Esophagus squamous epithelium (tissue), 5 donors: ENCODE data around the gene TRAF7. TPM values are rescaled to one million over a fixed set of nuclear protein-coding genes. Genes with fewer than 3 reads are reported as not detected.
"Not testable (repeated sequence)": the region's sequence is repeated elsewhere in the genome, so short reads cannot be mapped to it uniquely, and the experiment has no call there.

ENCODE experiments used
- DNase-seq: peaks from one replicate; lab custom pipeline; 2025; lab: John Stamatoyannopoulos, UW
- H3K27ac ChIP-seq, 4 donors: fragments of 200-600 bp; sonication (generic); one replicate each; pipeline ENCODE4 v1.5.1; 2016 to 2019; ENCODE audit warnings: mild to moderate bottlenecking in 1 of 4
- H3K27me3 ChIP-seq, 4 donors: fragments of 200-600 bp; sonication (generic); 1 replicate in 3 of 4; 2 replicates in 1 of 4; pipeline versions ENCODE4 v1.5.1 to v1.6.0; 2017 to 2021; ENCODE audit warnings: antibody characterized with exemption in 1 of 4
- H3K36me3 ChIP-seq, 3 donors: fragments of 200-600 bp; sonication (generic); one replicate each; pipeline ENCODE4 v1.5.1; 2016 to 2019
- H3K4me1 ChIP-seq, 3 donors: fragments of 200-600 bp; sonication (generic); one replicate each; pipeline ENCODE4 v1.5.1; 2017 to 2019
- H3K4me3 ChIP-seq, 4 donors: fragments of 200-600 bp; sonication (generic); 1 replicate in 3 of 4; 2 replicates in 1 of 4; pipeline ENCODE4 v1.5.1; 2016 to 2019; ENCODE audit warnings: mild to moderate bottlenecking in 2 of 4, moderate library complexity in 1 of 4
- H3K9me3 ChIP-seq, 3 donors: fragments of 200-600 bp; sonication (generic); one replicate each; pipeline ENCODE4 v1.5.1; 2016 to 2019
- POLR2A ChIP-seq, 4 donors: fragments of 450-650 bp; IDR thresholded peaks; one replicate each; pipeline ENCODE4 v1.6.1; 2017; ENCODE audit warnings: antibody characterized with exemption in 4 of 4, mild to moderate bottlenecking in 4 of 4, moderate library complexity in 3 of 4
- WGBS, 2 donors: methylation state at CpG; one replicate each; pipeline ENCODE4 v1.1.5; 2018; 5-methylcytosine and 5-hydroxymethylcytosine counted together
- intact Hi-C: fragments of 100-400 bp; cut with DNase I; formaldehyde crosslinking; loops from one replicate; pipeline ENCODE4 v1.15.0; 2022
- total RNA-seq, 4 donors: library from RNA; depleted of rRNA; stranded (reverse); fragments of >200 nt; gene quantifications; one replicate each; pipeline ENCODE4 v1.1.0, GENCODE V29; 2016
- TF ChIP-seq, protein P1 (sequence below), 6 experiments: fragments of 450-650 bp in 4 of 6; fragments of 200-600 bp in 2 of 6; sonication (generic) in 2 of 6; IDR thresholded peaks; one replicate each; pipeline ENCODE4 v1.5.1; 2016 to 2019; ENCODE audit warnings: antibody characterized with exemption in 6 of 6, mild to moderate bottlenecking in 4 of 6, moderate library complexity in 4 of 6
- donor health status: DM: yes; HTN: yes; CAD: no.

Gene TRAF7
- total RNA-seq, 4 donors from 2014 or later, result 46.9 to 79.6 (median 73.2) TPM

DNA sequence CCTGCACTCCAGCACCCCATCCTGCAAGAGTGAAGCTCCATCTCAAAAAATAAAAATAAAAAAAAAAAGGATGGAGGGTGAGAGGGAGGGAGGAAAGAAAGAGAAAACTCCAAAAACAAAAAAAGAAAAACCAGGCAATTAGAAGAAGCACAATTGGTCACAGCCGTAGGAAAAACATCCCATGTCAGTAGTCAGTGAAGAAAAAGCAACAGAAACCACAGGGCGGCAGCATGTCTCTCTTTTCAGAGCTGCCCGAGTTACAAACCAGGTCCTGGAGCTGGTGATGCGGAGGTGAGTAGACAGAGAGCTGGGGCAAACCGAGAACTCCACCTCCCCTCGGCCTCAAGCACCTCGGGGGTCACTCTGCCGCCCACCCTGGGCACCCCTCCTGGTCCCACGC, 34.3 kb upstream of the TRAF7 start:
- DNase-seq, H3K27me3 ChIP-seq, H3K36me3 ChIP-seq, intact Hi-C loops, H3K9me3 ChIP-seq, H3K4me3 ChIP-seq: not testable (repeated sequence)
- TF ChIP-seq, protein P1, sequence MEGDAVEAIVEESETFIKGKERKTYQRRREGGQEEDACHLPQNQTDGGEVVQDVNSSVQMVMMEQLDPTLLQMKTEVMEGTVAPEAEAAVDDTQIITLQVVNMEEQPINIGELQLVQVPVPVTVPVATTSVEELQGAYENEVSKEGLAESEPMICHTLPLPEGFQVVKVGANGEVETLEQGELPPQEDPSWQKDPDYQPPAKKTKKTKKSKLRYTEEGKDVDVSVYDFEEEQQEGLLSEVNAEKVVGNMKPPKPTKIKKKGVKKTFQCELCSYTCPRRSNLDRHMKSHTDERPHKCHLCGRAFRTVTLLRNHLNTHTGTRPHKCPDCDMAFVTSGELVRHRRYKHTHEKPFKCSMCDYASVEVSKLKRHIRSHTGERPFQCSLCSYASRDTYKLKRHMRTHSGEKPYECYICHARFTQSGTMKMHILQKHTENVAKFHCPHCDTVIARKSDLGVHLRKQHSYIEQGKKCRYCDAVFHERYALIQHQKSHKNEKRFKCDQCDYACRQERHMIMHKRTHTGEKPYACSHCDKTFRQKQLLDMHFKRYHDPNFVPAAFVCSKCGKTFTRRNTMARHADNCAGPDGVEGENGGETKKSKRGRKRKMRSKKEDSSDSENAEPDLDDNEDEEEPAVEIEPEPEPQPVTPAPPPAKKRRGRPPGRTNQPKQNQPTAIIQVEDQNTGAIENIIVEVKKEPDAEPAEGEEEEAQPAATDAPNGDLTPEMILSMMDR (IDR thresholded peaks at IDR 0.05), result peak in 5 of 6 experiments; percentile 4 to 42 (median 28)
- H3K4me1 ChIP-seq, result peaks cover 33 to 78% (median 56%) of the 10 kb centered on the region in 3 donors
- H3K27ac ChIP-seq, result peak overlapping the region; percentile 61 to 94 (median 90)
- 17 to 26% methylated on average over 5 to 7 of the region's 9 CpGs for WGBS, 2 donors

DNA sequence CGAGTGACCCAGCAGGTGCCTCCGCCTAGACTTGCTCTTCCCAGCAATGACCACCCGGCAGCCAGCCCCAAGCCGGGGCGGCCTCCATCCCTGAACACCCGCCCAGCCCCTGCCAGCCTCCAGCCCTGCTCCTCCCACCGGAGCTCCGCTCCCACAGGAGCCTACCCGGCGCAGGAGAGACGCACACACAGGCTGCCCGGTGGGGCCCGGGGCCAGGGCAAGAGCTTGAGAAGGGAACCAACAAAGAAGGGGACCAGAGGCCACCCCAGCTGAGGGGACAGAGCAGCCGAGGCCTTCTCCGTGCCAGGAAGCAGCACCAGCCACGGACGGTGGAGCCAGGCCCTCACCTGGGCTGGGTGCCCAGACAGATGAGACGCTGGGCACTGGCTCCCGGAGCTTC, 33.7 kb upstream of the TRAF7 start:
- peaks cover 38 to 78% (median 61%) of the 10 kb centered on the region in 3 donors for H3K4me1 ChIP-seq
- peak overlapping the region in 1 of 4 donors; percentile 42 for H3K4me3 ChIP-seq
- no peaks in the 10 kb centered on the region for H3K9me3 ChIP-seq
- H3K27me3 ChIP-seq, result no peaks in the 10 kb centered on the region
- intact Hi-C loops, result no loop called here
- no peak for TF ChIP-seq POLR2A (IDR thresholded peaks at IDR 0.05)
- TF ChIP-seq, protein P1 (IDR thresholded peaks at IDR 0.05), result no peak
- WGBS, 2 donors, result no CpG with 5 or more reads among the region's 19 CpGs
- peak overlapping the region; percentile 61 to 94 (median 90) for H3K27ac ChIP-seq
- H3K36me3 ChIP-seq, result peaks cover 0 to 6% (median 0%) of the 10 kb centered on the region in 3 donors
- DNase-seq, result no peak

DNA sequence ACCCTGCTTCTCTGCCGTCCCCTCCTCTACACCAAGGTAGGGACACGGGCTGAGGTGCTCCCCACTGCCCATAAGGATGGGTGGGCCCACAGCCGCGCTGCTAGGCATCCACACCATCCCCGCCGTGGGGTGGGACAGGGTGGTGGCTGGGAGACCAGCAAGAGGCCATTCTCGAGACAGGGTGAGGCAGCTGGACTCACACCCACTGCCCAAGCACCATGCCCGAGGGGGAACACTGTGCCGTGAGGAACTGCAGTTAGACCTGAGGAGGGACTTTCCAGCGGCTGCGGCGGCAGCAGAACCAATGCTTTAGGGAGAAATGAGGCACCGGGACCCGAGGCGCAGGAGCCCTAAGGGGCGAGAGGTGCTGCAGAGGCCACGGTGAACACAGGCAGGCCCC, 33.2 kb upstream of the TRAF7 start:
- TF ChIP-seq, protein P1 (IDR thresholded peaks at IDR 0.05), result no peak
- no peak for TF ChIP-seq POLR2A (IDR thresholded peaks at IDR 0.05)
- Histone ChIP-seq H3K9me3 (no peaks in the 10 kb centered on the region), H3K27me3 (no peaks in the 10 kb centered on the region), H3K36me3 (peaks cover 0 to under 1% (median 0%) of the 10 kb centered on the region in 3 donors), H3K4me1 (peaks cover 43 to 78% (median 62%) of the 10 kb centered on the region in 3 donors), H3K4me3 (no peak overlapping the region), H3K27ac (peak overlapping the region; percentile 42 to 94 (median 90))
- 55 to 62% methylated on average over 4 to 9 of the region's 17 CpGs for WGBS, 2 donors
- no peak for DNase-seq
- intact Hi-C loops, result no loop called here

DNA sequence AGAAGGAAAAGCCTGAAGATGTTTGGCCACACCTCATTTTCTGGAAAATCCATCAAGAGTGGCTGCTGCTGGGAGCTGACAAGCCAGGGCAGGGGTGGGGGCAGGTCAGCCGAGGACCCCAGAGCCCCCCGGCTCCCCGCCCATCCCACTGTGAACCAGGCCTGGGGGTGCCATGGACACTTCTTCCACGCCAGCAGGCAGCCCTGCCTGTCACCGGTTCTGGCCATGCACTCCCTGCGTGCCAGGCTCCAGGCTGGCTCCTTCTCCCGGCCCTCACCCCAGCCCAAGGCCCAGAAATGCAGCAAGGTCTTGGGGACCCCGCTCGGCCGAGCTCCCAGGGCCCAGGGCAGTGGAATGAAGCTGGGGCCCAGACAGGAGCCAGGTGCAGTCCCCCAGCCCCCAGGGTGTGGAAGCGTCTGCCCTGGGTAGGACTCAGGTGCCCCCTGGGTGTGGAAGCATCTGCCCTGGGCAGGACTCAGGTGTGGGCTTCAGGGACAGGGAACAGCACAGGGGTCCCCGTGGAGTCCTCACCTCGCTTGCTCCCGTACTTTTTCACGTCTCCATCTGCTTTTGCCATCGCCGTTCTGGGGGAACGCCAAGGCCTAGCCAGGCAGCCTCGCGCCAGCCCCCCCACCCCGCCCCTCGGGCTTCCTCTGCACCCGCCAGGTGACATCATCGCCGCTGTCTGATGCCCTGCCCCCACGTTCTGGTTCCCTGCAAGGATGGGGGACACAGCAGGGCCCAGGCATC, 32.5 kb upstream of the TRAF7 start:
- 60% methylated on average over 1 of the region's 26 CpGs; no CpG with 5 or more reads in 1 of the 2 donors for WGBS, 2 donors
- H3K9me3 ChIP-seq, H3K4me3 ChIP-seq, intact Hi-C loops, DNase-seq, H3K36me3 ChIP-seq, H3K27me3 ChIP-seq: not testable (repeated sequence)
- peaks cover 43 to 80% (median 64%) of the 10 kb centered on the region in 3 donors for H3K4me1 ChIP-seq
- peak overlapping the region; percentile 42 to 94 (median 94) for H3K27ac ChIP-seq

DNA sequence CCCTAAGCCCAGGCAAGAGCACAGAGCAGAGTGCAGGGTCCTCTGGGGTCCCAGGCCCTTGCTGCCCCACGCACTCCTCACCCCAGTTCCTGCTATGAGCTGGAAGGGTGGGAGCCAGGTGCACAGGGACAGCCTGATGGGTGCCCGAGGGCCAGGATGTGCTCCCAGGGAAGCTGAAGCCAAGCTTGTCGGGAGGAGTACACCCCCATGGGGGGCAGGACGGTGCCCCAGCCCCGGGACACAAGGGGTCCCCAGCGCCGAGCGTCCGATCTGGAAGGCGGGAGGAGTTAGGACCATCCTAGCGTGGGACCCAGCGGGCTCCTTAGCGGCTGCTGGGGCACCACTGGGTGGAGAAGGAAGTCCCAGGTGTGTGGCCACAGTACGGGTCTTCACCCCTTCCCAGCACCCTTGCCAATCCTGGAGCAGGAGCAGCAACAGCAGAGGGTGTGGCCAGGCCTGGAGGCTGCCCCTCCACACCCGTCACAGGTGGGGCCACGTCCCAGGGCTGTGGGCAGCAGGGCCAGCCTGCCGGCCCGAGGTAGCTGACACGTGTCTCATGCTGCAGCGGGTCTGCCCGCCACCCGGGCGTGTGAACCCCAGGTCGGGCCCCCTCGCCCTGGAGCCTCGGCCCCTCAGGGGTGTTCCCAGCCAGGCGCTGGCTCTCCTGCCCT, 31.7 kb upstream of the TRAF7 start:
- H3K27me3 ChIP-seq, H3K36me3 ChIP-seq, intact Hi-C loops, DNase-seq, H3K9me3 ChIP-seq: not testable (repeated sequence)
- H3K27ac ChIP-seq, result peak overlapping the region; percentile 80 to 94 (median 94)
- WGBS, 2 donors, result 40% methylated on average over 11 of the region's 27 CpGs; no CpG with 5 or more reads in 1 of the 2 donors
- peak overlapping the region in 3 of 4 donors; percentile 36 to 58 (median 38) for H3K4me3 ChIP-seq
- peaks cover 49 to 85% (median 71%) of the 10 kb centered on the region in 3 donors for H3K4me1 ChIP-seq

DNA sequence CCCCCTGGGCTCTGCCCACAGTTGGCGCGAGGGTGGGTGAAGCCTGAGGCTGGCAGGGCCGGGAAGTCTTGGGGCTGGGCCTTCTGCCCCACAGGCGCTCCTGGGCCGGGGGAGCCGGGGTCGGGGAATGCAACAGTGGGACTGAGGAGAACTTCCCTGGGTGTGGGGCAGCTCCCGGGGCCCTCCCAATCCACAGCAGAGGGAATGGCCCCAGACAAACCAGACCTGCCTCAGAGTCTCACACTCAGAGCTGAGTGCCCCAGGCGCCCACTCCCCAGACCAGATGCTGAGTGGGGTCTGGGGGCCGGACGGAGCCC, 31.2 kb upstream of the TRAF7 start:
- 7% methylated on average over 3 of the region's 11 CpGs; no CpG with 5 or more reads in 1 of the 2 donors for WGBS, 2 donors

More for the DNA sequence above, 31.2 kb upstream of the TRAF7 start:
- DNase-seq, H3K9me3 ChIP-seq, intact Hi-C loops, H3K36me3 ChIP-seq, H3K27me3 ChIP-seq: not testable (repeated sequence)
- H3K4me1 ChIP-seq, result peaks cover 50 to 88% (median 73%) of the 10 kb centered on the region in 3 donors
- H3K4me3 ChIP-seq, result peak overlapping the region in 3 of 4 donors; percentile 36 to 58 (median 38)
- H3K27ac ChIP-seq, result peak overlapping the region; percentile 80 to 94 (median 94)
